GM23338 (cell line): Measurements from ENCODE around the gene CDKL4. TPM values are rescaled to one million over a fixed set of nuclear protein-coding genes. Genes with fewer than 3 reads are reported as not detected.

Experiments
- ATAC-seq: fragments of 200-7000 bp; cut with Tn5 transposase; 3 replicates; pipeline ENCODE4 v1.9.1; 2020
- DNase-seq: peaks from one replicate; pipeline ENCODE4 v3.0.0-alpha.2; 2015; ENCODE audit warnings: low spot score
- H2AFZ ChIP-seq: fragments of 200-600 bp; sonication (generic); 2 replicates; pipeline ENCODE4 v1.8.0; 2016; ENCODE audit warnings: antibody characterized with exemption, mild to moderate bottlenecking, moderate library complexity
- H3F3A ChIP-seq: fragments of 200-600 bp; sonication (generic); replicated peaks from 2 replicates; pipeline ENCODE4 v1.8.0; 2017; ENCODE audit warnings: antibody characterized with exemption, mixed run types, low read depth
- H3K27ac ChIP-seq: fragments of 200-600 bp; sonication (generic); 2 replicates; pipeline ENCODE4 v1.6.1; 2016; ENCODE audit warnings: low read depth
- H3K27me3 ChIP-seq: fragments of 200-600 bp; sonication (generic); 2 replicates; pipeline ENCODE4 v1.8.0; 2016; ENCODE audit warnings: mild to moderate bottlenecking, mixed run types, moderate library complexity; ENCODE audit not compliant: insufficient read depth
- H3K36me3 ChIP-seq: fragments of 200-600 bp; sonication (generic); 2 replicates; pipeline ENCODE4 v1.8.0; 2016; ENCODE audit warnings: mild to moderate bottlenecking; ENCODE audit not compliant: insufficient read depth
- H3K4me1 ChIP-seq: fragments of 200-600 bp; sonication (generic); 2 replicates; pipeline ENCODE4 v1.8.0; 2016; ENCODE audit warnings: mild to moderate bottlenecking, moderate library complexity; ENCODE audit not compliant: insufficient read depth
- H3K4me2 ChIP-seq: fragments of 200-600 bp; sonication (generic); 2 replicates; pipeline ENCODE4 v1.7.1; 2017; ENCODE audit warnings: mixed run types
- H3K4me3 ChIP-seq: fragments of 200-600 bp; sonication (generic); 2 replicates; pipeline ENCODE4 v1.6.1; 2016; ENCODE audit warnings: mixed run types
- H3K79me2 ChIP-seq: fragments of 200-600 bp; sonication (generic); replicated peaks from 2 replicates; pipeline ENCODE4 v1.8.0; 2017; ENCODE audit warnings: mild to moderate bottlenecking; ENCODE audit not compliant: insufficient read depth
- H3K9me2 ChIP-seq: fragments of 200-600 bp; sonication (generic); 2 replicates; pipeline ENCODE4 v1.8.0; 2017; ENCODE audit not compliant: insufficient read depth
- H4K20me1 ChIP-seq: fragments of 200-600 bp; sonication (generic); replicated peaks from 2 replicates; pipeline ENCODE4 v1.8.0; 2017; ENCODE audit warnings: mild to moderate bottlenecking; ENCODE audit not compliant: insufficient read depth
- H3K27ac Mint-ChIP-seq: 2 replicates; pipeline ENCODE4 v1.8.0; 2020; ENCODE audit warnings: inconsistent platforms, mild to moderate bottlenecking, moderate library complexity, mixed read lengths
- H3K27me3 Mint-ChIP-seq: 3 replicates; pipeline ENCODE4 v1.8.0; 2022; ENCODE audit warnings: low read depth, mild to moderate bottlenecking, moderate library complexity, mixed read lengths, inconsistent platforms; ENCODE audit not compliant: insufficient read depth, poor library complexity
- H3K36me3 Mint-ChIP-seq: 3 replicates; pipeline ENCODE4 v1.8.0; 2021; ENCODE audit warnings: low read depth, mild to moderate bottlenecking, inconsistent platforms, moderate library complexity, mixed read lengths
- H3K4me1 Mint-ChIP-seq: 3 replicates; pipeline ENCODE4 v1.8.0; 2020; ENCODE audit warnings: mild to moderate bottlenecking, inconsistent platforms, mixed read lengths
- H3K4me3 Mint-ChIP-seq: 3 replicates; pipeline ENCODE4 v1.8.0; 2021; ENCODE audit warnings: moderate library complexity, mild to moderate bottlenecking, inconsistent platforms, mixed read lengths
- H3K9me3 Mint-ChIP-seq: 3 replicates; pipeline ENCODE4 v1.8.0; 2020; ENCODE audit warnings: moderate library complexity, mild to moderate bottlenecking, inconsistent platforms, mixed read lengths
- EZH2 ChIP-seq: fragments of 200-600 bp; sonication (generic); IDR thresholded peaks from one replicate; pipeline ENCODE4 v1.8.0; 2017; ENCODE audit warnings: antibody characterized with exemption, mild to moderate bottlenecking, low read depth; ENCODE audit not compliant: unreplicated experiment
- EZH2phosphoT487 ChIP-seq: fragments of 200-600 bp; sonication (generic); IDR thresholded peaks from one replicate; pipeline ENCODE4 v1.8.1; 2018; ENCODE audit warnings: antibody characterized with exemption; ENCODE audit not compliant: unreplicated experiment
- JUNB ChIP-seq: IDR thresholded peaks from one replicate; pipeline ENCODE4 v1.6.1; 2016; ENCODE audit warnings: antibody characterized with exemption; ENCODE audit not compliant: unreplicated experiment
- NANOG ChIP-seq: IDR thresholded peaks from 2 replicates; pipeline ENCODE4 v1.6.1; 2016; ENCODE audit warnings: antibody characterized with exemption, borderline replicate concordance
- POLR2AphosphoS5 ChIP-seq: IDR thresholded peaks from 2 replicates; pipeline ENCODE4 v1.6.1; 2016; ENCODE audit warnings: antibody characterized with exemption, low read depth
- STAT1 ChIP-seq: IDR thresholded peaks from one replicate; pipeline ENCODE4 v1.6.1; 2016; ENCODE audit warnings: antibody characterized with exemption; ENCODE audit not compliant: unreplicated experiment
- ZNF114 ChIP-seq: fragments of 250-450 bp; sonication (Bioruptor Pico); IDR thresholded peaks from 2 replicates; pipeline ENCODE4 v1.5.0; 2020; ENCODE audit warnings: mild to moderate bottlenecking, moderate library complexity
- ZNF331 ChIP-seq: fragments of 250-450 bp; sonication (Bioruptor Pico); IDR thresholded peaks from 2 replicates; pipeline ENCODE4 v1.5.0; 2020; ENCODE audit warnings: low read depth, mild to moderate bottlenecking, moderate library complexity
- polyA plus RNA-seq: library from polyadenylated mRNA; unstranded; fragments of >200 nt; fragmentation: Nextera tagmentation; extraction: Ambion mirVana; gene quantifications from 2 replicates; pipeline ENCODE4 v1.2.1, GENCODE V29; 2016
- total RNA-seq: library from RNA; depleted of rRNA; stranded (reverse); fragments of >200 nt; shearing (Covaris generic); gene quantifications from 2 replicates; pipeline ENCODE4 v1.2.3, GENCODE V29; 2014
- TF ChIP-seq, protein P1 (sequence below): IDR thresholded peaks from one replicate; pipeline ENCODE4 v1.6.1; 2018; ENCODE audit warnings: antibody characterized with exemption; ENCODE audit not compliant: unreplicated experiment
- TF ChIP-seq, protein P2 (sequence below): fragments of 250-450 bp; sonication (Bioruptor Pico); IDR thresholded peaks from 2 replicates; pipeline ENCODE4 v1.5.0; 2020; ENCODE audit warnings: mild to moderate bottlenecking, moderate library complexity
- TF ChIP-seq, protein P3 (sequence below), 2 experiments: fragments of 200-600 bp in 1 of 2; sonication (generic) in 1 of 2; conservative IDR thresholded peaks; 2 replicates each; pipeline versions ENCODE4 v1.5.1 to v1.6.1; 2016 to 2017; ENCODE audit warnings: antibody characterized with exemption in 2 of 2, low read depth in 2 of 2, mild to moderate bottlenecking in 2 of 2, moderate library complexity in 1 of 2

CDKL4 gene
- total and polyA plus RNA-seq, 2 experiments from 2014 or later, result 0.24 TPM; not detected in 1

DNA sequence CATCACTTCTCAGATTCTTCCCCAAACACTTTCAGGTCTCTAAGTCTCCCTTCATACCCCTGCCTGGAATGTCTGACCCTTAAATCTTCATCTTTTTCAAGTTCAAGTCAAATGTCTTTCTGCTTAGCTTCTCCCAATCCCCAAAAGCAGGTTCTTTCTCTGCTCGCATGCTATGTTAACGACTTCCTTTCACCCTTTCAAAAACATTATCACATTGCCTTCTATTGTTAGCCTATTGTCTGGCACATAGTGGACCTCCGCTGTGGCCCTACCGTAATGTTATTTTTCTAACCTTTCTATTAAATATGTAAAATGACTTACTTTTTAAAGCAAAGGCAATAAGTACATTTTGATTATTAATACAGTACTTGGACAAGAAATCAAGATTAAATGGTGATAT lies 2.2 kb downstream of the CDKL4 start:
- no peaks in the 10 kb centered on the region for H3K36me3 ChIP-seq
- ATAC-seq, result no peak
- H3K9me2 ChIP-seq, result no peaks in the 10 kb centered on the region
- peaks cover 19% of the 10 kb centered on the region for H3K4me1 Mint-ChIP-seq
- no peak overlapping the region for H3K27ac ChIP-seq
- no peaks in the 10 kb centered on the region for H4K20me1 ChIP-seq
- peak overlapping the region; percentile 7; the same call in 1 of the 2 replicates for H3K4me2 ChIP-seq
- H3K79me2 ChIP-seq, result no peaks in the 10 kb centered on the region
- H3K9me3 Mint-ChIP-seq, result peaks cover 29% of the 10 kb centered on the region
- peaks cover 19% of the 10 kb centered on the region for H3K4me1 ChIP-seq
- peak; percentile 34 for DNase-seq
- H3K4me3 Mint-ChIP-seq, result no peak overlapping the region
- no peak overlapping the region for H3K27ac Mint-ChIP-seq
- H3K27me3 Mint-ChIP-seq, result peaks cover 3% of the 10 kb centered on the region
- peaks cover 13% of the 10 kb centered on the region; the same call in 2 of the 3 replicates for H3K36me3 Mint-ChIP-seq
- no peak overlapping the region for H3K4me3 ChIP-seq
- no peaks in the 10 kb centered on the region for H3K27me3 ChIP-seq
- H3F3A ChIP-seq, result peaks cover 6% of the 10 kb centered on the region; the same call in 1 of the 2 replicates
- H2AFZ ChIP-seq, result no peak overlapping the region
- TF ChIP-seq JUNB (no peak), ZNF114 (CRISPR knock-in tag) (no peak), ZNF331 (CRISPR knock-in tag) (no peak), NANOG (peak; percentile 74; the same call in 1 of the 2 replicates)

- peaks cover 3% of the 10 kb centered on the region for H3K27me3 Mint-ChIP-seq
- H3K4me3 ChIP-seq, result no peak overlapping the region
- H3K9me3 Mint-ChIP-seq, result peaks cover 35% of the 10 kb centered on the region
- ATAC-seq (no peak), DNase-seq (no peak)
- no peak overlapping the region for H2AFZ ChIP-seq
- no peaks in the 10 kb centered on the region for H3K36me3 ChIP-seq
- H3K4me1 ChIP-seq, result peaks cover 19% of the 10 kb centered on the region
- no peaks in the 10 kb centered on the region for H4K20me1 ChIP-seq
- H3F3A ChIP-seq, result no peaks in the 10 kb centered on the region; the same call in 1 of the 2 replicates
- H3K4me2 ChIP-seq, result no peak overlapping the region
- H3K9me2 ChIP-seq, result no peaks in the 10 kb centered on the region
- H3K27ac Mint-ChIP-seq, result no peak overlapping the region
- no peaks in the 10 kb centered on the region for H3K27me3 ChIP-seq
- H3K79me2 ChIP-seq, result no peaks in the 10 kb centered on the region
- no peak overlapping the region for H3K27ac ChIP-seq
- no peak overlapping the region for H3K4me3 Mint-ChIP-seq
- H3K36me3 Mint-ChIP-seq, result peaks cover 21% of the 10 kb centered on the region
- peaks cover 19% of the 10 kb centered on the region for H3K4me1 Mint-ChIP-seq
- TF ChIP-seq EZH2phosphoT487, result no peak
- TF ChIP-seq JUNB, result no peak
- TF ChIP-seq, protein P1, sequence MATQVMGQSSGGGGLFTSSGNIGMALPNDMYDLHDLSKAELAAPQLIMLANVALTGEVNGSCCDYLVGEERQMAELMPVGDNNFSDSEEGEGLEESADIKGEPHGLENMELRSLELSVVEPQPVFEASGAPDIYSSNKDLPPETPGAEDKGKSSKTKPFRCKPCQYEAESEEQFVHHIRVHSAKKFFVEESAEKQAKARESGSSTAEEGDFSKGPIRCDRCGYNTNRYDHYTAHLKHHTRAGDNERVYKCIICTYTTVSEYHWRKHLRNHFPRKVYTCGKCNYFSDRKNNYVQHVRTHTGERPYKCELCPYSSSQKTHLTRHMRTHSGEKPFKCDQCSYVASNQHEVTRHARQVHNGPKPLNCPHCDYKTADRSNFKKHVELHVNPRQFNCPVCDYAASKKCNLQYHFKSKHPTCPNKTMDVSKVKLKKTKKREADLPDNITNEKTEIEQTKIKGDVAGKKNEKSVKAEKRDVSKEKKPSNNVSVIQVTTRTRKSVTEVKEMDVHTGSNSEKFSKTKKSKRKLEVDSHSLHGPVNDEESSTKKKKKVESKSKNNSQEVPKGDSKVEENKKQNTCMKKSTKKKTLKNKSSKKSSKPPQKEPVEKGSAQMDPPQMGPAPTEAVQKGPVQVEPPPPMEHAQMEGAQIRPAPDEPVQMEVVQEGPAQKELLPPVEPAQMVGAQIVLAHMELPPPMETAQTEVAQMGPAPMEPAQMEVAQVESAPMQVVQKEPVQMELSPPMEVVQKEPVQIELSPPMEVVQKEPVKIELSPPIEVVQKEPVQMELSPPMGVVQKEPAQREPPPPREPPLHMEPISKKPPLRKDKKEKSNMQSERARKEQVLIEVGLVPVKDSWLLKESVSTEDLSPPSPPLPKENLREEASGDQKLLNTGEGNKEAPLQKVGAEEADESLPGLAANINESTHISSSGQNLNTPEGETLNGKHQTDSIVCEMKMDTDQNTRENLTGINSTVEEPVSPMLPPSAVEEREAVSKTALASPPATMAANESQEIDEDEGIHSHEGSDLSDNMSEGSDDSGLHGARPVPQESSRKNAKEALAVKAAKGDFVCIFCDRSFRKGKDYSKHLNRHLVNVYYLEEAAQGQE, result no peak
- no peak for TF ChIP-seq ZNF114 (CRISPR knock-in tag)
- no peak for TF ChIP-seq STAT1
- no peak for TF ChIP-seq EZH2
- TF ChIP-seq, protein P2, sequence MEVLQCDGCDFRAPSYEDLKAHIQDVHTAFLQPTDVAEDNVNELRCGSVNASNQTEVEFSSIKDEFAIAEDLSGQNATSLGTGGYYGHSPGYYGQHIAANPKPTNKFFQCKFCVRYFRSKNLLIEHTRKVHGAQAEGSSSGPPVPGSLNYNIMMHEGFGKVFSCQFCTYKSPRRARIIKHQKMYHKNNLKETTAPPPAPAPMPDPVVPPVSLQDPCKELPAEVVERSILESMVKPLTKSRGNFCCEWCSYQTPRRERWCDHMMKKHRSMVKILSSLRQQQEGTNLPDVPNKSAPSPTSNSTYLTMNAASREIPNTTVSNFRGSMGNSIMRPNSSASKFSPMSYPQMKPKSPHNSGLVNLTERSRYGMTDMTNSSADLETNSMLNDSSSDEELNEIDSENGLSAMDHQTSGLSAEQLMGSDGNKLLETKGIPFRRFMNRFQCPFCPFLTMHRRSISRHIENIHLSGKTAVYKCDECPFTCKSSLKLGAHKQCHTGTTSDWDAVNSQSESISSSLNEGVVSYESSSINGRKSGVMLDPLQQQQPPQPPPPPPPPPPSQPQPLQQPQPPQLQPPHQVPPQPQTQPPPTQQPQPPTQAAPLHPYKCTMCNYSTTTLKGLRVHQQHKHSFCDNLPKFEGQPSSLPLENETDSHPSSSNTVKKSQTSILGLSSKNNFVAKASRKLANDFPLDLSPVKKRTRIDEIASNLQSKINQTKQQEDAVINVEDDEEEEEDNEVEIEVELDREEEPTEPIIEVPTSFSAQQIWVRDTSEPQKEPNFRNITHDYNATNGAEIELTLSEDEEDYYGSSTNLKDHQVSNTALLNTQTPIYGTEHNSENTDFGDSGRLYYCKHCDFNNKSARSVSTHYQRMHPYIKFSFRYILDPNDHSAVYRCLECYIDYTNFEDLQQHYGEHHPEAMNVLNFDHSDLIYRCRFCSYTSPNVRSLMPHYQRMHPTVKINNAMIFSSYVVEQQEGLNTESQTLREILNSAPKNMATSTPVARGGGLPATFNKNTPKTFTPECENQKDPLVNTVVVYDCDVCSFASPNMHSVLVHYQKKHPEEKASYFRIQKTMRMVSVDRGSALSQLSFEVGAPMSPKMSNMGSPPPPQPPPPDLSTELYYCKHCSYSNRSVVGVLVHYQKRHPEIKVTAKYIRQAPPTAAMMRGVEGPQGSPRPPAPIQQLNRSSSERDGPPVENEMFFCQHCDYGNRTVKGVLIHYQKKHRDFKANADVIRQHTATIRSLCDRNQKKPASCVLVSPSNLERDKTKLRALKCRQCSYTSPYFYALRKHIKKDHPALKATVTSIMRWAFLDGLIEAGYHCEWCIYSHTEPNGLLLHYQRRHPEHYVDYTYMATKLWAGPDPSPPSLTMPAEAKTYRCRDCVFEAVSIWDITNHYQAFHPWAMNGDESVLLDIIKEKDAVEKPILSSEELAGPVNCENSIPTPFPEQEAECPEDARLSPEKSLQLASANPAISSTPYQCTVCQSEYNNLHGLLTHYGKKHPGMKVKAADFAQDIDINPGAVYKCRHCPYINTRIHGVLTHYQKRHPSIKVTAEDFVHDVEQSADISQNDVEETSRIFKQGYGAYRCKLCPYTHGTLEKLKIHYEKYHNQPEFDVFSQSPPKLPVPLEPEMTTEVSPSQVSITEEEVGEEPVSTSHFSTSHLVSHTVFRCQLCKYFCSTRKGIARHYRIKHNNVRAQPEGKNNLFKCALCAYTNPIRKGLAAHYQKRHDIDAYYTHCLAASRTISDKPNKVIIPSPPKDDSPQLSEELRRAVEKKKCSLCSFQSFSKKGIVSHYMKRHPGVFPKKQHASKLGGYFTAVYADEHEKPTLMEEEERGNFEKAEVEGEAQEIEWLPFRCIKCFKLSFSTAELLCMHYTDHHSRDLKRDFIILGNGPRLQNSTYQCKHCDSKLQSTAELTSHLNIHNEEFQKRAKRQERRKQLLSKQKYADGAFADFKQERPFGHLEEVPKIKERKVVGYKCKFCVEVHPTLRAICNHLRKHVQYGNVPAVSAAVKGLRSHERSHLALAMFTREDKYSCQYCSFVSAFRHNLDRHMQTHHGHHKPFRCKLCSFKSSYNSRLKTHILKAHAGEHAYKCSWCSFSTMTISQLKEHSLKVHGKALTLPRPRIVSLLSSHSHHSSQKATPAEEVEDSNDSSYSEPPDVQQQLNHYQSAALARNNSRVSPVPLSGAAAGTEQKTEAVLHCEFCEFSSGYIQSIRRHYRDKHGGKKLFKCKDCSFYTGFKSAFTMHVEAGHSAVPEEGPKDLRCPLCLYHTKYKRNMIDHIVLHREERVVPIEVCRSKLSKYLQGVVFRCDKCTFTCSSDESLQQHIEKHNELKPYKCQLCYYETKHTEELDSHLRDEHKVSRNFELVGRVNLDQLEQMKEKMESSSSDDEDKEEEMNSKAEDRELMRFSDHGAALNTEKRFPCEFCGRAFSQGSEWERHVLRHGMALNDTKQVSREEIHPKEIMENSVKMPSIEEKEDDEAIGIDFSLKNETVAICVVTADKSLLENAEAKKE (CRISPR knock-in tag), result no peak
- TF ChIP-seq, protein P3, sequence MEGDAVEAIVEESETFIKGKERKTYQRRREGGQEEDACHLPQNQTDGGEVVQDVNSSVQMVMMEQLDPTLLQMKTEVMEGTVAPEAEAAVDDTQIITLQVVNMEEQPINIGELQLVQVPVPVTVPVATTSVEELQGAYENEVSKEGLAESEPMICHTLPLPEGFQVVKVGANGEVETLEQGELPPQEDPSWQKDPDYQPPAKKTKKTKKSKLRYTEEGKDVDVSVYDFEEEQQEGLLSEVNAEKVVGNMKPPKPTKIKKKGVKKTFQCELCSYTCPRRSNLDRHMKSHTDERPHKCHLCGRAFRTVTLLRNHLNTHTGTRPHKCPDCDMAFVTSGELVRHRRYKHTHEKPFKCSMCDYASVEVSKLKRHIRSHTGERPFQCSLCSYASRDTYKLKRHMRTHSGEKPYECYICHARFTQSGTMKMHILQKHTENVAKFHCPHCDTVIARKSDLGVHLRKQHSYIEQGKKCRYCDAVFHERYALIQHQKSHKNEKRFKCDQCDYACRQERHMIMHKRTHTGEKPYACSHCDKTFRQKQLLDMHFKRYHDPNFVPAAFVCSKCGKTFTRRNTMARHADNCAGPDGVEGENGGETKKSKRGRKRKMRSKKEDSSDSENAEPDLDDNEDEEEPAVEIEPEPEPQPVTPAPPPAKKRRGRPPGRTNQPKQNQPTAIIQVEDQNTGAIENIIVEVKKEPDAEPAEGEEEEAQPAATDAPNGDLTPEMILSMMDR (conservative IDR thresholded peaks at IDR 0.05; ENCODE audit: low read depth in 2 of 2), result no peak
- TF ChIP-seq POLR2AphosphoS5, result no peak
- TF ChIP-seq NANOG, result no peak
These were observed 3.0 kb downstream of the CDKL4 start for GRCh38 chr2:39240758-39241157.
